Measurements from ENCODE around the gene ULK1.

The ULK1 gene

GRCh38 chr12:131911028-131911650 lies 16.7 kb downstream of the ULK1 start:
- no peak for TF ChIP-seq RAD21 (IDR thresholded peaks at IDR 0.05; ENCODE audit: low read depth)
- TF ChIP-seq MAX (IDR thresholded peaks at IDR 0.05) = no peak
- TF ChIP-seq TEAD4 (IDR thresholded peaks at IDR 0.05) = no peak
- no peak for TF ChIP-seq EGR1 (IDR thresholded peaks at IDR 0.05)
- TF ChIP-seq NFIC (IDR thresholded peaks at IDR 0.05) = no peak
- no peak for TF ChIP-seq USF1 (IDR thresholded peaks at IDR 0.05)
- TF ChIP-seq TCF12 (IDR thresholded peaks at IDR 0.05; ENCODE audit: low read depth) = no peak
- TF ChIP-seq TAF1 (IDR thresholded peaks at IDR 0.05; ENCODE audit: low read depth) = no peak

GRCh38 chr12:131911851-131912477 lies 17.5 kb downstream of the ULK1 start:
- TF ChIP-seq TCF12 (IDR thresholded peaks at IDR 0.05; ENCODE audit: low read depth) (no peak), RAD21 (IDR thresholded peaks at IDR 0.05; ENCODE audit: low read depth) (no peak), EP300 (IDR thresholded peaks at IDR 0.05; ENCODE audit: borderline replicate concordance) (no peak), EGR1 (IDR thresholded peaks at IDR 0.05) (no peak), USF1 (IDR thresholded peaks at IDR 0.05) (no peak), CEBPB (IDR thresholded peaks at IDR 0.05) (no peak), REST (IDR thresholded peaks at IDR 0.05; ENCODE audit: low read depth) (no peak), FOXM1 (IDR thresholded peaks at IDR 0.05; ENCODE audit: borderline replicate concordance, low read depth) (no peak), NFIC (IDR thresholded peaks at IDR 0.05) (no peak), MAX (IDR thresholded peaks at IDR 0.05) (no peak), TEAD4 (IDR thresholded peaks at IDR 0.05) (no peak), CREB1 (IDR thresholded peaks at IDR 0.05; ENCODE audit: low read depth) (no peak), TAF1 (IDR thresholded peaks at IDR 0.05; ENCODE audit: low read depth) (no peak), YY1 (IDR thresholded peaks at IDR 0.05; ENCODE audit: low read depth) (no peak), ZBTB7A (IDR thresholded peaks at IDR 0.05; ENCODE audit: low read depth) (no peak)

- TF ChIP-seq RAD21 (IDR thresholded peaks at IDR 0.05; ENCODE audit: low read depth) (peak; percentile 10; the same call in 1 of the 2 replicates), USF1 (IDR thresholded peaks at IDR 0.05) (no peak), EP300 (IDR thresholded peaks at IDR 0.05; ENCODE audit: borderline replicate concordance) (peak; percentile 74; the same call in 1 of the 2 replicates), FOXM1 (IDR thresholded peaks at IDR 0.05; ENCODE audit: borderline replicate concordance, low read depth) (no peak), MAX (IDR thresholded peaks at IDR 0.05) (peak; percentile 55; the same call in 1 of the 2 replicates), YY1 (IDR thresholded peaks at IDR 0.05; ENCODE audit: low read depth) (no peak), ZBTB7A (IDR thresholded peaks at IDR 0.05; ENCODE audit: low read depth) (peak; percentile 60), CEBPB (IDR thresholded peaks at IDR 0.05) (no peak), REST (IDR thresholded peaks at IDR 0.05; ENCODE audit: low read depth) (no peak), TCF12 (IDR thresholded peaks at IDR 0.05; ENCODE audit: low read depth) (peak; percentile 83), TAF1 (IDR thresholded peaks at IDR 0.05; ENCODE audit: low read depth) (no peak), TEAD4 (IDR thresholded peaks at IDR 0.05) (peak; percentile 31; the same call in 1 of the 2 replicates), CREB1 (IDR thresholded peaks at IDR 0.05; ENCODE audit: low read depth) (no peak), EGR1 (IDR thresholded peaks at IDR 0.05) (peak; percentile 99), NFIC (IDR thresholded peaks at IDR 0.05) (peak; percentile 95)
Observed at GRCh38 chr12:131912518-131913274, 18.3 kb downstream of the ULK1 start.

GRCh38 chr12:131913666-131914065 lies 19.2 kb downstream of the ULK1 start:
- TF ChIP-seq RAD21 (IDR thresholded peaks at IDR 0.05; ENCODE audit: low read depth) (no peak), TCF12 (IDR thresholded peaks at IDR 0.05; ENCODE audit: low read depth) (no peak), NFIC (IDR thresholded peaks at IDR 0.05) (no peak), CEBPB (IDR thresholded peaks at IDR 0.05) (no peak), EGR1 (IDR thresholded peaks at IDR 0.05) (no peak)
